ENCODE data around the gene HNF1B. TPM values are rescaled to one million over a fixed set of nuclear protein-coding genes. Genes with fewer than 3 reads are reported as not detected.

HNF1B gene
- total and polyA plus RNA-seq, 10 of the 15 experiments (the other 5 are each of a cell fraction or from before 2014, with no cell fraction given): 0.51 to 12.7 (median 1.9) TPM

DNA sequence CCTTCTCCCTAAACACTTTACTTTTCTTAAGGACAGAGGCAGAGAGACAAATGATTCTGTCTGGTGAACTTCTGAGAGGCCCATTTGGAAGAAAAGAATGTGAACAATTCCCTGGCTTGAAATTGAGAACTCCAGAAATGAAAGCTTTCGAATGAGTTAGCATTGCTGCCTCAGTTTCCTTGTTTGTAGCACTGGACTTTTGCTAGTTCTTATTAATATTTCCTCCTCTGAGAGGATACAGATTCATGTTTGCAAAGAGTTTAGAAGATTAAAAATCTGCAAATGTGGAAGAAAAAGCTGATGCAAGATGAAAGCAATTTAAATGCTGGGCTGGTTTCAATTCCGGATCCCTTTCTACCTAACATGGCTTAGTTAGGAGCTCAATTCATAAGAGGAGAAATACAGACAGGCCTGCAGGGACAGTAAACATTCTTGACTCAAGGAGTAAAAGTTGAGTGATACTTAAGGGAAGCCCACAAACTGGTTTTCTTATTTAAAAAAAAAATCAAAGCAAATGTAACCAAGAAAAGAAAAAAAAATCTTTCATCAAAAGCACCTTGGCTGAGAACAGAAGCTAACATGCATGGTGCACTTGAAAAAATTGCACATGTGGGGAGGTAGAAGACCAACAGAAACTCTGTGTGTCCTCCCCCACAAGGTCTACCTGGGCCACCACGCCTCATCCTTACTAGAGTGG, 27.1 kb downstream of the HNF1B start:
- Histone ChIP-seq H3K36me3 (ENCODE audit: control insufficient read depth in 2 of 2, insufficient read depth in 2 of 2, low read length in 1 of 2) (peaks cover 0 to 6% of the 10 kb centered on the region in 2 experiments; a peak in 2 of 4 replicates), H3K4me3 (no peak overlapping the region), H3K27ac (ENCODE audit: control insufficient read depth, insufficient read depth) (no peak overlapping the region), H3K27me3 (replicated peaks in 1 of 2; ENCODE audit: control insufficient read depth in 2 of 2, insufficient read depth in 2 of 2, low read length in 1 of 2) (peaks cover 0 to 3% of the 10 kb centered on the region in 2 experiments; a peak in 1 of 4 replicates), H4K20me1 (ENCODE audit: control insufficient read depth, insufficient read depth) (no peaks in the 10 kb centered on the region), H3K9me3 (replicated peaks; ENCODE audit: control insufficient read depth, insufficient read depth, low read length) (no peaks in the 10 kb centered on the region), H3K9ac (ENCODE audit: control insufficient read depth, insufficient read depth, low read length) (no peak overlapping the region), H3K4me2 (ENCODE audit: control insufficient read depth, insufficient read depth) (no peak overlapping the region), H3K4me1 (ENCODE audit: control insufficient read depth, insufficient read depth, low read length) (peaks cover 8% of the 10 kb centered on the region; the same call in 1 of the 2 replicates), H3K79me2 (ENCODE audit: control insufficient read depth, insufficient read depth, low read length) (no peaks in the 10 kb centered on the region), H2AFZ (ENCODE audit: control insufficient read depth, low read depth, low read length) (no peak overlapping the region)
- in situ Hi-C loops (cut with MboI): no loop called here
- FAIRE-seq: no peak
- CTCF ChIA-PET: interaction anchor here (1.0 to 2.4 kb wide), 4 partner anchors 46 to 98 kb away, joined by 3 to 9 read pairs (median 4); no protein-coding TSS in a partner anchor
- POLR2A ChIA-PET: interaction anchor here (0.6 kb wide), 1 partner anchor 11 kb away, joined by 4 read pairs; no protein-coding TSS in a partner anchor
- SMC1A ChIA-PET (ENCODE audit: uncharacterized antibody, unreplicated experiment): interaction anchor here (1.2 to 2.0 kb wide), 2 partner anchors 53 to 172 kb away, joined by 3 to 5 read pairs; no protein-coding TSS in a partner anchor
- 39% methylated on average over 3 of the region's 3 CpGs for WGBS (ENCODE audit: insufficient coverage, insufficient replicate concordance, low lambda C conversion rate, missing lambda C conversion rate)
- DNase-seq (ENCODE audit: low read depth, low spot score): no peak
- ATAC-seq: no peak
- no TSS peak for BruUV-seq (replicated peaks)
- intact Hi-C loops (cut with micrococcal nuclease; ENCODE audit: unreplicated experiment): no loop called here
- TF ChIP-seq RB1 (IDR thresholded peaks at IDR 0.05; ENCODE audit: borderline replicate concordance) (no peak), HDAC6 (IDR thresholded peaks at IDR 0.05; ENCODE audit: unreplicated experiment) (no peak)
- TF ChIP-seq, protein P1, sequence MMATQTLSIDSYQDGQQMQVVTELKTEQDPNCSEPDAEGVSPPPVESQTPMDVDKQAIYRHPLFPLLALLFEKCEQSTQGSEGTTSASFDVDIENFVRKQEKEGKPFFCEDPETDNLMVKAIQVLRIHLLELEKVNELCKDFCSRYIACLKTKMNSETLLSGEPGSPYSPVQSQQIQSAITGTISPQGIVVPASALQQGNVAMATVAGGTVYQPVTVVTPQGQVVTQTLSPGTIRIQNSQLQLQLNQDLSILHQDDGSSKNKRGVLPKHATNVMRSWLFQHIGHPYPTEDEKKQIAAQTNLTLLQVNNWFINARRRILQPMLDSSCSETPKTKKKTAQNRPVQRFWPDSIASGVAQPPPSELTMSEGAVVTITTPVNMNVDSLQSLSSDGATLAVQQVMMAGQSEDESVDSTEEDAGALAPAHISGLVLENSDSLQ (IDR thresholded peaks at IDR 0.05): no peak
- RAD21 ChIA-PET (ENCODE audit: unreplicated experiment): no interaction called here

DNA sequence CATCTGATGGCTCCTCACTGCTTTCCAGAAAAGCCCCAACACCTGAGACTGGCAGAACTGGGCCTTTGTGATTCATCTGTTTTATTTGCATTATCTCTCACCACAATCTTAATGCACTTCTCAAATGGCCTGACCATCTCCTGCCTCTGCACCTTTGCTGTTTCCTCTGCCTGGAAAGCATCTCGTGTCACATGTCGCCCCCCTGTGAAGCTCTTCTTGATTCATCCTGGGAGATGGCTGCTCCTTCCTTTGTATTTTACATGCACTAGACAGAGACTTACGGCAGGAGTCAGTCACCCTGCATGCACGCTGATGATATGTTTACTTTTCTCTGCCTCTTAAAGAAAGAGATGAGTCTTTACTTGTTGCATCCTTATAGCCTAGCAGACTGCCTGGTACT, 30.0 kb downstream of the HNF1B start:
- H2AFZ ChIP-seq (ENCODE audit: control insufficient read depth, low read depth, low read length): no peak overlapping the region
- ChIA-PET SMC1A (ENCODE audit: uncharacterized antibody, unreplicated experiment) (interaction anchor here (0.6 kb wide), 1 partner anchor 135 kb away, joined by 3 read pairs; no protein-coding TSS in a partner anchor), CTCF (no interaction called here), RAD21 (ENCODE audit: unreplicated experiment) (no interaction called here), POLR2A (no interaction called here)
- no peak for ATAC-seq
- H3K4me3 ChIP-seq: no peak overlapping the region
- in situ Hi-C loops (cut with MboI): no loop called here
- H3K4me2 ChIP-seq (ENCODE audit: control insufficient read depth, insufficient read depth): no peak overlapping the region
- TF ChIP-seq RB1 (IDR thresholded peaks at IDR 0.05; ENCODE audit: borderline replicate concordance): no peak
- H3K9me3 ChIP-seq (replicated peaks; ENCODE audit: control insufficient read depth, insufficient read depth, low read length): no peaks in the 10 kb centered on the region
- DNase-seq (ENCODE audit: low read depth, low spot score): no peak
- no peaks in the 10 kb centered on the region for H4K20me1 ChIP-seq (ENCODE audit: control insufficient read depth, insufficient read depth)
- no peaks in the 10 kb centered on the region for H3K79me2 ChIP-seq (ENCODE audit: control insufficient read depth, insufficient read depth, low read length)
- H3K27ac ChIP-seq (ENCODE audit: control insufficient read depth, insufficient read depth): no peak overlapping the region
- peaks cover 8% of the 10 kb centered on the region; the same call in 1 of the 2 replicates for H3K4me1 ChIP-seq (ENCODE audit: control insufficient read depth, insufficient read depth, low read length)
- WGBS (ENCODE audit: insufficient coverage, insufficient replicate concordance, low lambda C conversion rate, missing lambda C conversion rate): 43% methylated on average over 4 of the region's 4 CpGs
- no peak for FAIRE-seq
- H3K9ac ChIP-seq (ENCODE audit: control insufficient read depth, insufficient read depth, low read length): no peak overlapping the region
- BruUV-seq (replicated peaks): no TSS peak
- peaks cover 0 to 3% of the 10 kb centered on the region in 2 experiments; a peak in 1 of 4 replicates for H3K27me3 ChIP-seq (replicated peaks in 1 of 2; ENCODE audit: control insufficient read depth in 2 of 2, insufficient read depth in 2 of 2, low read length in 1 of 2)
- H3K36me3 ChIP-seq (ENCODE audit: control insufficient read depth in 2 of 2, insufficient read depth in 2 of 2, low read length in 1 of 2): peaks cover 0 to 7% of the 10 kb centered on the region in 2 experiments; a peak in 1 of 4 replicates
- intact Hi-C loops (cut with micrococcal nuclease; ENCODE audit: unreplicated experiment): no loop called here
